GM18508 (cell line): ENCODE measurements around the gene TLR1.

Source experiments
- ATAC-seq: cut with Tn5 transposase; IDR thresholded peaks from one replicate; pipeline ENCODE4 v1.9.1; 2021; ENCODE audit warnings: moderate number of reproducible peaks; ENCODE audit not compliant: insufficient read depth, unreplicated experiment

The TLR1 gene

GRCh38 chr4:38749336-38749735 is 55.3 kb downstream of the TLR1 start:
- ATAC-seq: no peak

DNA sequence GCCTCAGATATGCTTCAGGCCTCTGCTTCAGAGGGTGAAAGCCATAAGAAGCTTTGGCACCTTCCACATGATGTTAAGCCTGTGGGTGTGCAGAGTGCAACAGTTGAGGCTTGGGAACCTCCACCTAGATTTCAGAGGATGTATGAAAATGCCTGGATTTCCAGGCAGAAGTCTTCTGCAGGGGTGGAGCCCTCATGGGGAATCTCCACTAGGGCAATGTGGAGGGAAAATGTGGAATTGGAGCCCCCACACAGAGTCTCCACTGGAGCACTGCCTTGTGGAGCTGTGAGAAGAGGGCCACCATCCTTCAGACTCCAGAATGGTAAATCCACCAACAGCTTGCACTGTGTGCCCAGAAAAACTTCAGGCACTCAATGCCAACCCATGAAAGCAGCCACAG is 57.0 kb downstream of the TLR1 start:
- no peak for ATAC-seq
